Fibroblast of skin of right quadriceps (primary cell): Measurements from ENCODE around the gene MORN1.

ENCODE experiments used
- DNase-seq: peaks from one replicate; pipeline ENCODE4 v3.0.0-alpha.2; 2013

MORN1 gene

DNA sequence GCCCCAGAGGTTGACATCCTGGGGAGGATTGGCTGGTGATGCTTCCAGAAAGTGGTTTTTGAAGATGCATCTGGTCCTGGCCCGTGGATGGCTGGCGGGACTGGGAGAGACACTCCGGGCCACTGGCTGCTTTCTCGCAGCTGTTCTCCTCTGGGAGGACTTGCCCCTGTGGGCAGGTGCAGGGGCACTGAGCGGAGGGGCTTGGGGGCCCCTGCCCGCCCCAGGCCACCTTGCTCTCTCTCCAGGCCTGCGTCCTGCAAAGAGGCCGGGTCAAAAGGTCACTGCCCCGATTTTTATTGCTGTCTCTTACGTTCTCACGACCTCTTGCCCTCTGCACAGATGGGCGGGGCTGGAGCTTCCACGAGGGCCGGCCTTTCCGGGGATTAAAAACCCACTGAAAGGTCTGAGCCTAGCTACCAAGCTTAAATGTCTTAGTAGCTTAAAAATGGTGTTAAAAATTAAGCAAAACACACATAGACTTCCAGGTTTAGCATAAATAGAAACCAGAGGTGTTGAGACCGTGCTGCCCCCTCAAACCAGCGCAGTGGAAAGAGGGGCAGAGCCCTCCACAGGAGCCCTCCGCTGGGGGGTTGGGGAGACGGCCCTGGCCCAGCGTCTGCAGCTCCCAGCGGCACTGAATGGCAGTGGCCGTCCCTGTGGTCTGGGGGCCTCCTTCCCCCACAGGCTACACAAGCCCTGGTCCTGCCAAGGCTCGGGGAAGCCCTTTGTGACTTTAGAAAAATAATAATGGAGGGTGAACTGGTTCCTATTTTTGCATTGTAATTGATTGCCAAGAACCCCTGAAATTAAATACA is 119.3 kb downstream of the MORN1 start:
- DNase-seq = no peak
